ENCODE measurements around the gene PRSS22.

PRSS22 gene

DNA sequence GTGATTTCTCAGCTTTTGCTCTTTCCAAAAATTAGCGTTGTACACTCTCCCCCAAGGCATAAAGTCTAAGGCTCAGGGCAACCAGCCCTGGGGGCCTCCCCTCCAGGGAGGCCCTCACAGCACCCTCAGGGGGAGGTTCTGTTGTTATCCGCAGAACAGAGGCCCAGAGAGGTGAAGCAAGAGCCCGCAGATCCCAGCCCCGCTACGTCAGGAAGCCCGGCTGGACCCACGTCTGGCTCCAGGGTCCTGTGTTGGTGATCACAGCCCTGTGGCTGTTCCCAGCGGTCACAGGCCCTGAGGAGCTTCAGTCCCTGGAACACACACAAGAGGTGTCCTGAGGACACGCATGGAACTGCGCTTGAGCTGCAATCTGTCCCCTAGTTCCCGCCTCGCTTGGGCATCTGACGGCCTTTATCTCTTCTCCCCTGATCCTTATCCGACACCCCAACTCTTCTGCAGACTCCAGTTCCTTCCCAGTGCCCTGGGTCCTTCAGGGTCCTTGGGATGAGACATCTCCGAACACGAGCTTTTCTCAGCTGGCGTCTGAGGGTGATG, 29.0 kb downstream of the PRSS22 start:
- no peak for DNase-seq (ENCODE audit: low read depth)

- DNase-seq (ENCODE audit: low read depth): no peak
Observed at GRCh38 chr16:2828521-2828840, 29.5 kb downstream of the PRSS22 start.

DNA sequence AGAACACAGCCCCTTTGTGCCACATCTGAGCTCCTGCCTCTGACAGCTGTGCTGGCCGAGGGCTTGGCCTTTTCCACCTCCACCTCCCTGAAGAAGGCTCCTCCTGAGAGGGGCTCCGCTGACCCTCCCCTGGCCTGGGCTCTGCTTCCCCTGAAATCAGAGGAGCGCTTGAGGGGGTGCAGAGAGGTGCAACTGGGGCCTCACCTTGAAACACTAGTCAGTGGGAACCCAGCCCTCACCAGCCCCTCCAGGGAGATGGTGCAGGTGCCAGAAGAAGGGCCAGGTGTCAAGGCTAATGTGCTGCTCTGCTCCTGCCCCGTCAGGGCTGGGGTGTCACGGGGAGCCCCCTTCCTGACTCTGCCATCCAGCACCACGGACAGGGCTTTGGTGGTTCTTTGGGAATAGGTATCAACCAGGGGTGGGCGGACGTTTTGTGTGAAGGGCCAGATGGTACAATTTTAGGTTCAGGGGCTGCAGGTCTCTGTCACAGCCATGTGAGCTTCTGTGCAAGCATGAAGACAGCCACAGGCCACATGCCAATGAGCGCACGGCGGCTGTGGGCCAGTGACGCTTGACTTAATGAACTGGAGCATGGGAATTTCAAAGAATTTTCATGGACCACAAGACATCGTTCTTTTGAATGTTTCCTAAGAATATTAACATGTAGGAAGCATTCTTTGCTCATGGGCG, 30.0 kb downstream of the PRSS22 start:
- DNase-seq (ENCODE audit: low read depth): no peak

GRCh38 chr16:2827374-2827791, 30.6 kb downstream of the PRSS22 start:
- no peak for DNase-seq (ENCODE audit: low read depth)

- no peak for DNase-seq (ENCODE audit: low read depth)
Observed at GRCh38 chr16:2826591-2827373, 31.2 kb downstream of the PRSS22 start.

DNA sequence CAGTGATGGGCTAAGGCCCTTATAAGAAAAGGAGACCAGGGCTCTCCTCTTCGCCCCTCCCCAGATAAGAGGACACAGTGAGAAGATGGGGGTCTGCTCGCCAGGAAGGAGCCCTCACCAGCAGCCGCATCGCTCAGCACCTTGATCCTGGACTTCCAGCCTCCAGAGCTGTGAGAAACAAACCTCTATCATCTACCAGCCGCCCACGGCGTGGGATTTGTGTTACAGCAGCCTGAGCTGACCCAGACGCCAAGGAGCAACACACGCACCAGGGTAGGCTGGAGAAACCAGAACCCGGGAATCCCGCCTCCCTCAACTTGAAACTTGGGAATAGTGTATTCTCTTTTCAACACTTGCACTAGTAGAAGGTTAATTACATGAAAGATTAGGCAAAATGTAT, 32.1 kb downstream of the PRSS22 start:
- DNase-seq (ENCODE audit: low read depth): no peak

- DNase-seq (ENCODE audit: low read depth): no peak
Observed at GRCh38 chr16:2825049-2825742, 32.8 kb downstream of the PRSS22 start.

- no peak for DNase-seq (ENCODE audit: low read depth)
Observed at GRCh38 chr16:2824626-2825025, 33.3 kb downstream of the PRSS22 start.

GRCh38 chr16:2822496-2822895, 35.5 kb downstream of the PRSS22 start:
- no peak for DNase-seq (ENCODE audit: low read depth)

- DNase-seq (ENCODE audit: low read depth): no peak
Observed at GRCh38 chr16:2822158-2822495, 35.8 kb downstream of the PRSS22 start.

GRCh38 chr16:2821487-2822157, 36.3 kb downstream of the PRSS22 start:
- DNase-seq (ENCODE audit: low read depth): no peak

- DNase-seq (ENCODE audit: low read depth): no peak
Observed at GRCh38 chr16:2820836-2821486, 37.0 kb downstream of the PRSS22 start.

DNA sequence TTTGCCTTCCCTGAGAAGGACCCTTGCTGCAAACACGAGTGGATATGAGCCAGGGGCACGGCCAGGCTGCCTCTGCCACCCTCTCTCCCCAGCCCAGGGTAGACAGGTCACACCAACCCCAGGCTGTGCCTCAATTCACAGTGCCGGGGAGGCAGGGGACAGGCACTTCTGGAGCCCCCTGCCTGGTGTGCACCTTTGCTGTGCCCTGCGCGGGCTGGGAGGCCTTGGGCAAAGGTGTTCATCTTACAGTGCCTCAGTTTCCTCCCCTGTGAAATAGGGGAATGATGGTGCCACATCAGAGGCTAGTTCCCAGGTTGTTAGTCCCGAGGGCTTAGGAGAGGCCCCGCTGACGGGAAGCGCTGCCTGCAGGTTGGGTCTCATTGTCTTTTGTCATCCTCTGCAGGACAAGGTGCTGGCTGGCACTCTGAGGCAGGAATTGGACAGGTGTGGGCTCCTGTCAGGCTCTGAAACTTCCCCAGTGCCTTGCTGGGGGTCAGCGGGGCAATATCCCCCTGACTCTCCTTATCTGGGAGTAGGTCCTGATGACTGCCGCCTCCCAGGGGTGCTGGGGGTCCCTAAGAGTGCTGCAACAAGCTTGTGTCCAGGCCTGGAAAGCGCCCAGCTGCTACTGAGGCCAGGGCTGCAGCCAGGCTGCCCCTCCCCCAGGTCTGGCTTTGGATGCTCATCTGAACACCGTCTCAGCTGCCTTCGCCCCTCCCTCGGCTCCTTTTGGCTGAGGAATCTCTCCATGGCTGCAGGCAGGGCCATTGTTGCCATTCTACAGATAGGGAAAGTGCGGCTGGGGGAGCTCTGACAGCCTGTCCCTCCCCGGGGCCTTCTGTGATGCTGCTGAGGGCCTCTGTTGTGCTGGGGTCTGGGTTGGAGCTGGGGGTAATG, 37.8 kb downstream of the PRSS22 start:
- DNase-seq (ENCODE audit: low read depth): no peak

- no peak for DNase-seq (ENCODE audit: low read depth)
Observed at GRCh38 chr16:2819179-2819938, 38.6 kb downstream of the PRSS22 start.

GRCh38 chr16:2818272-2818876, 39.6 kb downstream of the PRSS22 start:
- no peak for DNase-seq (ENCODE audit: low read depth)

DNA sequence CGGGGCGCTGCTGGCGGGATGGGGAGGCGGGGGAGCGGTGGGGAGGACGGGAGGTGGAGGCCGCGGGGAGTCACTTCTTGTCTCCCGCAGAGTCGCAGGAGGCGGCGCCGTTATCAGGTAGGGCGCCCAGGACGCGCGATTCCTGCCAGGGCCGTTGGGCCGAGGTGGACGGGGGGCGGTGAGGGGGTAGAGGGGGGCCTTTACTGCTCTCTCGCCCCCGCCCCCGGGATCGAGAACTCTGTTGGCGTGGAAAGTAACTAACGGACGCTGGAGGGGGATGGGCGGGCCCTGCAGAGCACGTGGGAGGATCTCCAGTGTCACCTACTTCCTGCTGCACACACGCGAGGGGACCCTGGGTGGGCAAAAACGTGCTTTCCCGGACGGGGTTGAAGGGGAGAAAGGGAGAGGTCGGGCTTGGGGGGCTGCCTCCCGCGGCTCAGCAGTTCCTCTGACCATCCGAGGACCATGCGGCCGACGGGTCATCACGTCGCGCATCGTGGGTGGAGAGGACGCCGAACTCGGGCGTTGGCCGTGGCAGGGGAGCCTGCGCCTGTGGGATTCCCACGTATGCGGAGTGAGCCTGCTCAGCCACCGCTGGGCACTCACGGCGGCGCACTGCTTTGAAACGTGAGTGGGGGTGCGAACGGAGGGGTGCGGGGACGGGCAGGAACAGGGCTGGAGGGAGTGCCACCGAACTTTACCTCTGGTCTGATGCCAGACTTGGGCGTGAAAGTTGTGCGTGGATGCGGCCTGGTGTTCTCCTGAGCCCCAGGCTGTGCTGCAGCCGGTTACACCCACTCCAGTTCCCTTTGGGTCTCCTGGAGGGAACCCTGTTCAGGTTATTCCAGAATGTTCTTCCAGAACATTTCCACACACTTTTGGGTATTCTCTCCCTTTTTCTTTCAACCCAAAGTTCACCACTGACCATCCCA, 40.4 kb downstream of the PRSS22 start:
- no peak for DNase-seq (ENCODE audit: low read depth)

DNA sequence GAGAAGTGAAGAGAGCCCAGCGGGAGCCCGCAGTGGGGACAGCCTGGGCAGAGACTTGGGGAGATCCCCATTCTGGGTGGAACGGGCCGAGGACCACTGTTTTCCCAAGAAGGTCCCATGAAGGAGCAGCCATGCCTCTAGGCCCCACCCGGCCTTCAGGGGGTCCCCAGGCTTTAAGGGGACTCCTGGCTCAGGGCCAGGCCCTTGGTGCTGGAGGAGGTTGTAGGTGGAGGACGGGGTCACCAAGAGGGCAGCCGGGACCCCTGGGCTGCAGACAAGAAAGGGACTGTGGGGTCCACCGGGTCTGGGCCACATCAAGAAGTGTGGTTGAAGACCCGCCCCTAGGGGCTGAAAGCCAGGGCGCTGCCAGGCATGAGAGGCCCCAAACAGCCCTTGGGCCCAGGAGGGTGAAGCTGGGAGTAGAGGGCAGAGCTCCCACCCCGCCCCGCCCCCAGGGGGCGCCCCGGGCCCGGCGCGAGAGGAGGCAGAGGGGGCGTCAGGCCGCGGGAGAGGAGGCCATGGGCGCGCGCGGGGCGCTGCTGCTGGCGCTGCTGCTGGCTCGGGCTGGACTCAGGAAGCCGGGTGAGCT, 41.1 kb downstream of the PRSS22 start, which contains the start of gene PRSS21:
Gene PRSS21 (plus strand): TSS at position 487 of the 589 bp plus-strand sequence. CDS start 32 bp downstream, at position 519.
- DNase-seq (ENCODE audit: low read depth): peak; percentile 20

- no peak for DNase-seq (ENCODE audit: low read depth)
Observed at GRCh38 chr16:2815299-2815771, 42.6 kb downstream of the PRSS22 start.
